Measurements from ENCODE around the gene KCNQ4. TPM values are rescaled to one million over a fixed set of nuclear protein-coding genes. Genes with fewer than 3 reads are reported as not detected.
A peak's percentile ranks its signal among the peaks of the same experiment; 100 is the strongest.

KCNQ4 gene
- total and polyA plus RNA-seq, 7 donors, result 1.9 to 9.1 (median 4.6) TPM

- Histone ChIP-seq H3K27me3 (ENCODE audit: insufficient read depth in 3 of 3, low read length in 2 of 3) (no peaks in the 10 kb centered on the region), H3K4me3 (peak overlapping the region; percentile 74), H3K27ac (peak overlapping the region; percentile 76), H3K4me1 (peaks cover 12% of the 10 kb centered on the region), H3K36me3 (ENCODE audit: insufficient read depth in 1 of 2, low read depth in 1 of 2) (no peaks in the 10 kb centered on the region), H3K9me3 (no peaks in the 10 kb centered on the region)
- intact Hi-C loops (cut with DNase I), result no loop called here
- DNase-seq (peak in 1 of 2 donors; percentile 67), ATAC-seq (peak; percentile 3 to 47 (median 21))
- WGBS, 3 donors, result 14 to 19% (median 17%) methylated on average over 30 to 63 of the region's 63 CpGs
- no peak for TF ChIP-seq CTCF (IDR thresholded peaks at IDR 0.05)
Measured at GRCh38 chr1:40784141-40784770, 669 bp downstream of the KCNQ4 start.

DNA sequence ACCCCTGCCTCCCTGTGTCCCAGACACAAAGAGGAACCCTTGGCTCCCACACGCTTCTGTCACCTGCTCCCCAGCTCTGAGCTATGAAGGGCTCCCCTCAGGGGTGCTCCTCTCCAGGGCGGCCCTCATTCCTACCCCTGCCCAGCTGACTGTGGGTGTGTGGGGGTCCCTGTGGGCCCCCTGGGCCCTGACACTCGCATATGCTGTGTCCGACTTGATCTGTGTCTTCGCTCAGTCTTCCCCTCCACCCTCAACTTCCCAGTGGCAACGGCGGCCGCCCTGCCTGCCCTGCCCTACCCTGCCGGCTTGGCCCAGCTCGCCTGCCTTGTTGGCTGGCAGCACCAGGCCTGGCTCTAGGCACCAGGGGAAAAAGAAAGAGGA is 1.2 kb downstream of the KCNQ4 start:
- Histone ChIP-seq H3K4me3 (peak overlapping the region; percentile 74), H3K9me3 (no peaks in the 10 kb centered on the region), H3K4me1 (peaks cover 12% of the 10 kb centered on the region), H3K27ac (peak overlapping the region; percentile 76), H3K36me3 (ENCODE audit: insufficient read depth in 1 of 2, low read depth in 1 of 2) (no peaks in the 10 kb centered on the region), H3K27me3 (ENCODE audit: insufficient read depth in 3 of 3, low read length in 2 of 3) (no peaks in the 10 kb centered on the region)
- ATAC-seq (peak; percentile 25 to 68 (median 56)), DNase-seq (peak in 1 of 2 donors; percentile 60)
- 29 to 43% (median 43%) methylated on average over 10 of the region's 10 CpGs for WGBS, 3 donors
- intact Hi-C loops (cut with DNase I), result no loop called here
- no peak for TF ChIP-seq CTCF (IDR thresholded peaks at IDR 0.05)

DNA sequence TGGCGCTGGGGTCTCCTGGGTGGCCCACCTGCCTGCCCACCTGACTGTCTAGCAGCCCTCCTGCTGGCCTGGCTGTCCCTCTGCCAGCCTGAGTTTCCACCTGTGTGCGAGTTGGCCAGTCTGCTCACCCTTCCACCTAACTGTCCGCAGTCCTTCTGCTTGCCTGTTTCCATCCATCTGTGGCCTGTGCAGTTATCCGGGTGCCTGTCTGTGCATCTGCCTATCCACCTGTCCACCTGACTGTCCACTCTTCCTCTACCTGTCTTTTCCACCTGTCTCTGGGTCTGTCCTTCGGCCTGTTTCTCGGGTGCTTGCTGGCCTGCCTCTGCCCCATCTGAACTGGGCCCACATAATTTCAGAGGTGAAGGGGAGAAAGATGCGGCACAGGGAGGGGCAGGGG is 1.9 kb downstream of the KCNQ4 start:
- intact Hi-C loops (cut with DNase I), result no loop called here
- DNase-seq (peak in 1 of 2 donors; percentile 22), ATAC-seq (peak in 1 of 4 donors; percentile 2)
- Histone ChIP-seq H3K27ac (peak overlapping the region; percentile 76), H3K36me3 (ENCODE audit: insufficient read depth in 1 of 2, low read depth in 1 of 2) (no peaks in the 10 kb centered on the region), H3K4me1 (peaks cover 12% of the 10 kb centered on the region), H3K4me3 (peak overlapping the region; percentile 74), H3K9me3 (no peaks in the 10 kb centered on the region), H3K27me3 (ENCODE audit: insufficient read depth in 3 of 3, low read length in 2 of 3) (no peaks in the 10 kb centered on the region)
- TF ChIP-seq CTCF (IDR thresholded peaks at IDR 0.05), result no peak
- WGBS, 3 donors, result 86 to 90% (median 90%) methylated on average over 7 of the region's 7 CpGs

DNA sequence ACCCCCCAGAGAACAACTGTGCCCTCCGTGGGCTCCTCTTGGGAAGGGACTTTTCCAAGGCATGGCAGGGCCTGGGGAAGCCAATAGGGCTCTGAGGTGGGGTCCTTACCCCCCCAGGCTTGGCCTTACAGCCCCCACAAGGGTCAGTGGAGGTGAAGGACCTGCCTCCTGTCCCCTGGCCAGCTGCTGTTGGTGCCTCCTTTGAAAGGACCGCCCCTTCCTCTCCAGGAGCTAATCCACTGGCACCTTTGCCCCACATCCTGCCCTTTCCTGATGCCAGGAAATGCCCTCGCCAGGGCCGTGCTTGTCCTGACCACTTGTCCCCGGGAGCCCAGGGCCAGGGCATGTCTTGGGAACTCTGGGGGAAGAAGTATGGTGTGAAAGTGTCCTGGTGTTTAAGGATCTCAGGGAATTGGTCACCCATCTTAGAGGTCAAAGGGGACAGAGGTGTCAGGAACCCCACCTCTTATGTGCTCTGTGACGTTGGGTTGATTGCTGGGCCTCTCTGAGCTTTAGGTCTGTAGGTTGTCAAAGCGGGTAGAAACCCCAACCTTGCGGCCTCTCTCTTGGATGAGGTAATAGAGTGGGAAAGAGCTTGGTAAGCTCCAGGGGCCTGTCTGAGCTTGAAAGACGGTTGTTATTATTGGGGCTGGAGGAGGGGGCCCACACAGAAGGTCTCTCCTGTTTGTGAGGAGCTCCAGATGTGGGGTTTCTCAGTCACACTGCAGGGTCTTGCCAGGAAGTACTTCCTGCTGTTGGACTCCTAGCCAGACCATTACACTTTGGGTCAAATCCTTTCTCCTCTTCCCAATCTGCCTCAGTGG is 2.8 kb downstream of the KCNQ4 start:
- H3K9me3 ChIP-seq, result no peaks in the 10 kb centered on the region
- no peak for TF ChIP-seq CTCF (IDR thresholded peaks at IDR 0.05)
- no peaks in the 10 kb centered on the region for H3K27me3 ChIP-seq (ENCODE audit: insufficient read depth in 3 of 3, low read length in 2 of 3)
- no peak overlapping the region for H3K27ac ChIP-seq
- 51 to 59% (median 56%) methylated on average over 9 of the region's 9 CpGs for WGBS, 3 donors
- ATAC-seq (no peak), DNase-seq (peak in 1 of 2 donors; percentile 51)
- peaks cover 12% of the 10 kb centered on the region for H3K4me1 ChIP-seq
- no peaks in the 10 kb centered on the region for H3K36me3 ChIP-seq (ENCODE audit: insufficient read depth in 1 of 2, low read depth in 1 of 2)
- H3K4me3 ChIP-seq, result no peak overlapping the region
- intact Hi-C loops (cut with DNase I), result no loop called here
